Trophoblast cell (in vitro differentiated cells and primary cell): ENCODE data around the gene KIF6.

Source experiments
- DNase-seq, 2 donors: peaks; one replicate each; pipeline ENCODE4 v3.0.0-alpha.2; 2016
- H2AFZ ChIP-seq: 2 replicates; pipeline ENCODE4 v1.6.1; 2013; ENCODE audit warnings: low read length, moderate library complexity, mild to moderate bottlenecking; ENCODE audit not compliant: insufficient read depth, poor library complexity
- H2AK5ac ChIP-seq: 2 replicates; pipeline ENCODE4 v1.6.1; 2013; ENCODE audit warnings: mild to moderate bottlenecking, low read length
- H2BK120ac ChIP-seq: 2 replicates; pipeline ENCODE4 v1.6.1; 2013; ENCODE audit warnings: low read length, mild to moderate bottlenecking, moderate library complexity; ENCODE audit not compliant: insufficient read depth, poor library complexity
- H2BK12ac ChIP-seq: 2 replicates; pipeline ENCODE4 v1.6.1; 2013; ENCODE audit warnings: mild to moderate bottlenecking, low read length, moderate library complexity
- H2BK5ac ChIP-seq: 2 replicates; pipeline ENCODE4 v1.6.1; 2013; ENCODE audit warnings: low read length, low read depth, moderate library complexity, mild to moderate bottlenecking; ENCODE audit not compliant: poor library complexity
- H3K14ac ChIP-seq: 2 replicates; pipeline ENCODE4 v1.6.1; 2013; ENCODE audit warnings: mild to moderate bottlenecking, low read length
- H3K18ac ChIP-seq: 2 replicates; pipeline ENCODE4 v1.6.1; 2013; ENCODE audit warnings: mild to moderate bottlenecking, low read length
- H3K23ac ChIP-seq: 2 replicates; pipeline ENCODE4 v1.6.1; 2013; ENCODE audit warnings: low read length
- H3K27ac ChIP-seq: 2 replicates; pipeline ENCODE4 v1.5.1; 2013; ENCODE audit warnings: low read depth, mild to moderate bottlenecking, inconsistent platforms, low read length, moderate library complexity
- H3K27me3 ChIP-seq: 2 replicates; pipeline ENCODE4 v1.6.1; 2013; ENCODE audit warnings: inconsistent platforms, mild to moderate bottlenecking, low read length, moderate library complexity; ENCODE audit not compliant: insufficient read depth
- H3K36me3 ChIP-seq, 2 experiments: 1 replicate in 1 of 2; 2 replicates in 1 of 2; pipeline ENCODE4 v1.6.1; 2013; ENCODE audit warnings: low read length in 2 of 2, mild to moderate bottlenecking in 2 of 2, moderate library complexity in 1 of 2; ENCODE audit not compliant: insufficient read depth in 2 of 2, control insufficient read depth in 1 of 2
- H3K4ac ChIP-seq: 2 replicates; pipeline ENCODE4 v1.6.1; 2013; ENCODE audit warnings: low read depth, mild to moderate bottlenecking, low read length, moderate library complexity
- H3K4me1 ChIP-seq, 2 experiments: 1 replicate in 1 of 2; 2 replicates in 1 of 2; pipeline ENCODE4 v1.6.1; 2013; ENCODE audit warnings: low read length in 2 of 2, mild to moderate bottlenecking in 2 of 2, moderate library complexity in 1 of 2; ENCODE audit not compliant: insufficient read depth in 2 of 2, control insufficient read depth in 1 of 2
- H3K4me2 ChIP-seq: 2 replicates; pipeline ENCODE4 v1.6.1; 2013; ENCODE audit warnings: inconsistent platforms, mild to moderate bottlenecking, low read length, moderate library complexity
- H3K4me3 ChIP-seq: 2 replicates; pipeline ENCODE4 v1.5.1; 2013; ENCODE audit warnings: mild to moderate bottlenecking, low read depth, low read length, inconsistent platforms
- H3K79me1 ChIP-seq: one replicate; pipeline ENCODE4 v1.6.1; 2013; ENCODE audit warnings: low read length
- H3K79me2 ChIP-seq: 2 replicates; pipeline ENCODE4 v1.6.1; 2013; ENCODE audit warnings: low read length, mild to moderate bottlenecking; ENCODE audit not compliant: control insufficient read depth, insufficient read depth, poor library complexity
- H3K9ac ChIP-seq: 2 replicates; pipeline ENCODE4 v1.6.1; 2013; ENCODE audit warnings: mild to moderate bottlenecking, low read length
- H3K9me3 ChIP-seq: 2 replicates; pipeline ENCODE4 v1.6.1; 2013; ENCODE audit warnings: low read depth, mild to moderate bottlenecking, control low read depth, inconsistent platforms, low read length; ENCODE audit not compliant: insufficient read depth
- H4K12ac ChIP-seq: 2 replicates; pipeline ENCODE4 v1.6.1; 2013; ENCODE audit warnings: low read depth, mild to moderate bottlenecking, low read length, moderate library complexity
- H4K8ac ChIP-seq: 2 replicates; pipeline ENCODE4 v1.6.1; 2013; ENCODE audit warnings: low read depth, mild to moderate bottlenecking, low read length, moderate library complexity
- H4K91ac ChIP-seq: one replicate; pipeline ENCODE4 v1.6.1; 2013; ENCODE audit warnings: low read depth, mild to moderate bottlenecking, low read length, moderate library complexity
- WGBS: extraction: QIAGEN DNeasy Blood & Tissue Kit; methylation state at CpG from one replicate; pipeline ENCODE4 v1.1.7; 2013; ENCODE audit warnings: missing lambda C conversion rate; ENCODE audit not compliant: insufficient read length, insufficient coverage; ENCODE audit errors: extremely low coverage; 5-methylcytosine and 5-hydroxymethylcytosine counted together

Gene KIF6

GRCh38 chr6:39520916-39521315, 204.3 kb downstream of the KIF6 start:
- Histone ChIP-seq H4K12ac (no peak overlapping the region), H3K23ac (no peak overlapping the region), H3K14ac (no peak overlapping the region), H3K4me1 (no peaks in the 10 kb centered on the region), H3K18ac (no peak overlapping the region), H3K4me2 (no peak overlapping the region), H2BK120ac (no peak overlapping the region), H3K27ac (no peak overlapping the region), H3K36me3 (no peaks in the 10 kb centered on the region), H3K27me3 (no peaks in the 10 kb centered on the region), H2BK12ac (no peak overlapping the region), H3K9ac (no peak overlapping the region), H2AK5ac (no peak overlapping the region), H3K9me3 (no peaks in the 10 kb centered on the region), H3K79me2 (no peaks in the 10 kb centered on the region), H4K8ac (no peak overlapping the region), H3K79me1 (no peaks in the 10 kb centered on the region), H4K91ac (no peak overlapping the region), H3K4ac (no peak overlapping the region), H2BK5ac (no peak overlapping the region), H2AFZ (no peak overlapping the region), H3K4me3 (no peak overlapping the region)
- no CpG with 5 or more reads among the region's 1 CpG for WGBS
- DNase-seq: no peak

GRCh38 chr6:39520411-39520810, 204.8 kb downstream of the KIF6 start:
- Histone ChIP-seq H3K4me3 (no peak overlapping the region), H2BK120ac (no peak overlapping the region), H2BK12ac (no peak overlapping the region), H2AK5ac (no peak overlapping the region), H3K4me2 (no peak overlapping the region), H3K4me1 (no peaks in the 10 kb centered on the region), H3K14ac (no peak overlapping the region), H3K27ac (no peak overlapping the region), H4K91ac (no peak overlapping the region), H3K27me3 (no peaks in the 10 kb centered on the region), H3K23ac (no peak overlapping the region), H3K36me3 (no peaks in the 10 kb centered on the region), H2AFZ (no peak overlapping the region), H4K12ac (no peak overlapping the region), H4K8ac (no peak overlapping the region), H3K9ac (no peak overlapping the region), H3K79me2 (no peaks in the 10 kb centered on the region), H2BK5ac (no peak overlapping the region), H3K79me1 (no peaks in the 10 kb centered on the region), H3K4ac (no peak overlapping the region), H3K9me3 (no peaks in the 10 kb centered on the region), H3K18ac (no peak overlapping the region)
- WGBS: no CpG with 5 or more reads among the region's 5 CpGs
- DNase-seq: no peak

- Histone ChIP-seq H3K27ac (no peak overlapping the region), H4K12ac (no peak overlapping the region), H3K36me3 (no peaks in the 10 kb centered on the region), H3K4ac (no peak overlapping the region), H3K79me2 (no peaks in the 10 kb centered on the region), H3K4me1 (no peaks in the 10 kb centered on the region), H3K18ac (no peak overlapping the region), H4K91ac (no peak overlapping the region), H4K8ac (no peak overlapping the region), H3K9ac (no peak overlapping the region), H3K4me2 (no peak overlapping the region), H2BK5ac (no peak overlapping the region), H3K79me1 (no peaks in the 10 kb centered on the region), H3K27me3 (no peaks in the 10 kb centered on the region), H2BK120ac (no peak overlapping the region), H3K14ac (no peak overlapping the region), H3K9me3 (no peaks in the 10 kb centered on the region), H2AK5ac (no peak overlapping the region), H3K23ac (no peak overlapping the region), H2AFZ (no peak overlapping the region), H3K4me3 (no peak overlapping the region), H2BK12ac (no peak overlapping the region)
- DNase-seq: peak; percentile 12 to 79
- WGBS: no CpG with 5 or more reads among the region's 2 CpGs
Measured at GRCh38 chr6:39518221-39518620, 207.0 kb downstream of the KIF6 start.

- Histone ChIP-seq H3K36me3 (no peaks in the 10 kb centered on the region), H3K4ac (no peak overlapping the region), H3K18ac (no peak overlapping the region), H4K12ac (no peak overlapping the region), H3K79me2 (no peaks in the 10 kb centered on the region), H3K14ac (no peak overlapping the region), H3K4me1 (no peaks in the 10 kb centered on the region), H2BK120ac (no peak overlapping the region), H2AFZ (no peak overlapping the region), H3K23ac (no peak overlapping the region), H3K9ac (no peak overlapping the region), H3K9me3 (no peaks in the 10 kb centered on the region), H3K27me3 (no peaks in the 10 kb centered on the region), H2BK12ac (no peak overlapping the region), H2AK5ac (no peak overlapping the region), H2BK5ac (no peak overlapping the region), H4K8ac (no peak overlapping the region), H3K4me2 (no peak overlapping the region), H3K79me1 (no peaks in the 10 kb centered on the region), H3K27ac (no peak overlapping the region), H3K4me3 (no peak overlapping the region), H4K91ac (no peak overlapping the region)
- peak in 1 of 2 donors; percentile 50 for DNase-seq
- WGBS: no CpG with 5 or more reads among the region's 1 CpG
Measured at GRCh38 chr6:39517756-39518155, 207.5 kb downstream of the KIF6 start.
